H1 (cell line): ENCODE results near the gene LGALS1. TPM values are rescaled to one million over a fixed set of nuclear protein-coding genes. Genes with fewer than 3 reads are reported as not detected.

ENCODE experiments used
- CBX5 ChIP-seq: fragments of 300-800, 300-1000 bp; sonication (generic); IDR thresholded peaks from 2 replicates; pipeline ENCODE4 v1.7.1; 2016; ENCODE audit warnings: antibody characterized with exemption, low read length, low read depth
- GTF2F1 ChIP-seq: IDR thresholded peaks from 2 replicates; pipeline ENCODE4 v1.6.1; 2012; ENCODE audit warnings: low read depth, low read length, improper control_type of control experiment, borderline replicate concordance
- RAD21 ChIP-seq, 2 experiments: IDR thresholded peaks in 1 of 2; conservative IDR thresholded peaks in 1 of 2; 2 replicates each; pipeline ENCODE4 v1.6.1; 2011; ENCODE audit warnings: low read depth in 2 of 2, low read length in 2 of 2, improper control_type of control experiment in 1 of 2, inconsistent platforms in 1 of 2, mild to moderate bottlenecking in 1 of 2, moderate library complexity in 1 of 2
- ZNF274 ChIP-seq: IDR thresholded peaks from 2 replicates; pipeline ENCODE4 v1.7.0; 2012; ENCODE audit warnings: low read length, borderline replicate concordance; ENCODE audit errors: extremely low read depth
- polyA plus RNA-seq, 7 experiments: library from polyadenylated mRNA; depleted of rRNA in 3 of 7; stranded (reverse) in 5 of 7; unstranded in 2 of 7; fragments of >200 nt in 5 of 7; fragments of 200-250 nt in 2 of 7; gene quantifications; 1 replicate in 5 of 7; 2 replicates in 1 of 7; 4 replicates in 1 of 7; pipeline versions ENCODE4 v1.2.1 to v1.2.3, GENCODE V29; 2011 to 2013; ENCODE audit warnings: missing spikeins in 2 of 7, mixed read lengths in 2 of 7
- total RNA-seq: library from RNA; stranded (reverse); fragmentation: NEBNext Ultra II Directional; extraction: Animal tissue kit (Norgen Biotek cat#: 25700); gene quantifications from 2 replicates; pipeline ENCODE4 v1.2.1, GENCODE V29; 2021

The LGALS1 gene
- total and polyA plus RNA-seq, 2 of the 8 experiments (the other 6 are each of a cell fraction or from before 2014, with no cell fraction given), result 12.0 to 92.4 TPM

- TF ChIP-seq RAD21 (IDR thresholded peaks at IDR 0.05 in 1 of 2, conservative IDR thresholded peaks at IDR 0.05 in 1 of 2; ENCODE audit: low read depth in 2 of 2, low read length in 2 of 2) (no peak), CBX5 (no peak), GTF2F1 (no peak), ZNF274 (no peak)
Measured at GRCh38 chr22:37674248-37674647, 1.2 kb upstream of the LGALS1 start (continued).
